Skin of body (tissue), 2 donors: ENCODE measurements around the gene RAMP1. TPM values are rescaled to one million over a fixed set of nuclear protein-coding genes. Genes with fewer than 3 reads are reported as not detected.

Experiments used
- DNase-seq: peaks from one replicate; lab custom pipeline; 2025; lab: John Stamatoyannopoulos, UW
- total RNA-seq: library from RNA; depleted of rRNA; stranded (reverse); fragments of >200 nt; gene quantifications from one replicate; pipeline ENCODE4 v1.2.3, GENCODE V29; 2014

Gene RAMP1
- total RNA-seq, 1 donor from 2014 or later: 12.5 TPM

DNA sequence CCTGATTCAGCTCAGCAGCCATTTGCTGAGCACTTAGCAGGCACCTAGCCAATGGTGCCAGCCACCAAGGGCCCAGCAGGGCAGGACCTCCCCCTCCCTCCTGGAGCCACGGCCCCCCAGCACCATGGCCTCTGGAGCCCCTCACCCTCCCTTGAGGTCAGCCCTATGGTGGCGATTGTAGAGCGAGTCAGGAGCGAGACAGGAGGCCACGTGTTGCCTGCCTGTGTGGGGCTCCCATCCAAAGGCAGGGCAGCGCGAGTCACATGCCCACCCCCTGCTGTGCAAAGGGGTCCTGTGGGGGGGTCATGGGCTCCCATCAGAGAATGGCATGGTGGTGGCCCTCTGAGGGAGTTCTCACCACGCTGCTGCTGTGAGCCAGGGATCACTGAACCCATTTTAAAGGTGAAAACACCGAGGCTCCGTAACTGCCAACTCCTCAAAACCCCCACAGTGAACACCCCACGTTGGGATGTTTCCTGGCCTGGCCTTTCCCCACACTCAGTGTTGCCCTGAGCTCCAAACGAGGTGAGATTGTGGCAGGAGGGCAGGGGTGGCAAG lies 35.6 kb downstream of the RAMP1 start:
- no peak for DNase-seq

DNA sequence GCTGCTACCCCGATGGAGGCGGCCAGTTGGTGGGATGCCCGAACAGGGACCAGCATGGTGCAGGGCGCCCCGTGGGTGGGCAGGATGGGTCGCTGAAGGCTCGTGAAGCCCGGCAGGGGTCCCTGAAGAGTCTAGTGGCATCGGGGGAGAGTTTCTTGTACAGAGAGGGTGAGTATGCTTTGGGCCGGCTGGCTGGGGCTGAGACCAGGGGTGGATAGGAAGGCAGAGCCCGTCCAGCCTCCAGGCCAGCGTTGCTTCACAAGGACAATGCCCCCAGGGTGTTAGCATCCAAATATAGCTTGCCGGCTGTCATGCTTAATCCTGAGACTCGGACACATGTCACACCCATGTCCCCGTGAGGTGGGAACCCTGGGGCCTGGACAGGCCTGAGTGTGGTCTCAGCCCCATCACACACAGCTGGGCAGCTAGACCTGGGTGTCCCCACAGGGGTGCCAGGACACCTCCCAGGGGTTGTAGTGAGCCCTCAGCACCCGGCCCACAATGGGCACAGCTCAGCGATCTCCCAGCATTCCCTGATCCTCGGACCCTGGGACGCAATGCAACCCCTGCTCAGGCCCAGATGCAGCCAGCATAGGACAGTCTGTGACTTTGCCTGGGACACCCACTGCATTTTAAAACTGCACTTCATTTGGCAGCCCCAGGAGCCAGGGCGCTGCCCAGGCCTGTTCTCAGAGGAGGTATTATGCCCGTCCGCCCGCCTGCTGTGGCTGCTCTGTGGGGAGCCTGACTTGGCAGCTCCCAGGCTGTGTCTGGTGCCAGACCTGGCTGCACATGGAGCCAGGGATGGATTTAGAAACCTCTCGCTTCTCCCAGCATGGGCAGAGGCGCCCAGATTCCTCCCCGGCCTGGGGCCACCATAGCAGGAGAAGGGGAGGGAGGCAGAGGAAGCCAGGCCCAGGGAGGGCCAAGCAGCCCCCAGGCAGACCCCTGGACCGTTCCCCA lies 36.4 kb downstream of the RAMP1 start:
- no peak for DNase-seq

DNA sequence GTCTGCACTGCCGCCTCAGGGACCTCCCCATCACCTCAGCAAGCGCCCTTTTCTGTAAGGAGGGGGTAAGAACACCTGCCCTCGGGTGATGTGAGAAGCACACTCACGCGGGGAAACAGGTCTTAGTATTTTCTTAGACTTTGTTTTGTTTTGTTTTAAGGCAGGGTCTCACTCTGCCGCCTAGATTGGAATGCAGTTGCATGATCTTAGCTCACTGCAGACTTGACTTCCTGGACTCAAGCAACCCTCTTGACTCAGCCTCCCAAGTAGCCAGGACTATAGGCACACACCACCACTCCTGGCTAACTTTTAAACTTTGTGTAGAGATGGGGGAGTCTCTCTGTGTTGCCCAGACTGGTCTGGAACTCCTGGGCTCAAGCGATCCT lies 37.1 kb downstream of the RAMP1 start:
- DNase-seq: no peak

DNA sequence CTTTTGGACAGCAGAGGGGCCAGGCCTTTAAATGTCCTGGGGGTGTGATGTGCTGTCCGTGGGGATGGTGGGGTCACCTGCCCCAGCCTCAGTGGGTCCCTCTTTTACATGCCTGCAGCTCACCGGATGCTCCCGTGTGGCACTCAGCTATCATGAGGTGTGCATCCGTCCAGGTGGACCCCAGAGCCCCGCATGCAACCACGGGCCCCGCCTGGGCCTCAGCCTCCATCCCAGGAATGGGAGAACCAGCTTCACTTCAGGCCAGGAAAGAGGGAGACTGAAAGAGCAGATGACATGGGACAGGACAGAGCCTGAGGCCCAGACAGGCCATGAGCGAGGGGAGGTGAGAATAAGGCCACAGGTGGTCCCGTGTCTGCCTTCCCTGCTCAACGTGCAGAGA lies 37.5 kb downstream of the RAMP1 start:
- no peak for DNase-seq

DNA sequence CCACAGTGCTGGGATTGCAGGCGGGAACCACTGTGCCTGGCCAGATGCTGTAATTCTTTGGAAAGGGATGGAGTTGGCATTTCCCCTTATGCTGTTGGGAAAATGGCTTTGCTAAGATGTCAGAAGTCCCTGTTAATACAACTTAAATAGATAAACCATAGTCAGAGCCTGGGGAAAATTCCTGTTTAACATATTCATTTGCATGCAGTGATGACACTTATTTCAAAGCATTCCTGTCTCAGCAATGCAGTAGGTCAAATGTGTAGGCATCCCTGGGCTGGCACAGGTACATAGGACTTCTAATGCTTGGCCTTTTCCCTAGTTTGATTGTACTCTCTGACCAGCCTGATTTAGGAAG lies 38.6 kb downstream of the RAMP1 start:
- DNase-seq: no peak

DNA sequence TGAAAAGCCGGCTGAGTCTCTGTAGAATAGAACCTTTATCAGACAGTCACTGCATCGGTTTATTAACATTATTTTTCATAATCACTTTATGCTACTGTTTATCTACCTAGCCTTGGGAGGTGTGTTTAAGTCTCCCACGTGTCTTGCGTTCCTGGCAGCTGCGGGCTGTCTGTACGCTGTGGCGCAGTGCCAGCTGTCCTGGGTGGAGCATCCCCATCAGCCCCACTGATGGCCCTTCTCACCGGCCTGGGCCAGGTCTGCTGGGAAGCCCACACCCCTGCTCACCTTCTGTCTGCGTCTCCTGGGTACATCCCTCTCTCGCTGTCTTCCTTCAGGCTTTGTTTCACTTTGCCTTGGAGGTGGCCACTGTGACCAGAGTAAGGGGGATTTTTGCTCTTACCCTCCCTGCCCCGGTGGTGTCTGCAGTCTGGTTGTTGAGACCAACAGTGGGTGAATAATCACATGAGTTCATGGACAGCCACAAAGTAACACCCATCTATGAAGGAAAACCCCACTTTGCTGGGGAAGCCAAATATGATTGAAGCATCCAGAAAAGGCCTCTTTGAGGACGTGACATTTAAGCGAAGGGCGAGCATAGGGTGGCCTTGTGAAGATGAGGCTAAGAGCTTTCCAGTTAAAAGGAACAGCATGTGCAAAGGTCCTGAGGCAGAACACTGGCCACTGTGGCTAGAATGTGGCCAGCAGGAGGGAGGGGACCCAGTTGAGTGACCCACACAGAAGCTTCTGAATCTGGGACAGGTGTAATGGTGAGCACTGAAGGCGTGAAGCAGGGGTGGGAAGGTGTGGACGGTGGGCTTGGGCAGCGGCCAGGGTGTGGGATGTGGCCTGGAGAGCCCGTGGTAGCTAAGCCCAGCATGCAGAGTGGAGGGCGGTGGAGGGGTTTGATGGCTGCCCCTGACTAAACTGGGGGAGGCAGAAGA lies 41.7 kb downstream of the RAMP1 start:
- no peak for DNase-seq

DNA sequence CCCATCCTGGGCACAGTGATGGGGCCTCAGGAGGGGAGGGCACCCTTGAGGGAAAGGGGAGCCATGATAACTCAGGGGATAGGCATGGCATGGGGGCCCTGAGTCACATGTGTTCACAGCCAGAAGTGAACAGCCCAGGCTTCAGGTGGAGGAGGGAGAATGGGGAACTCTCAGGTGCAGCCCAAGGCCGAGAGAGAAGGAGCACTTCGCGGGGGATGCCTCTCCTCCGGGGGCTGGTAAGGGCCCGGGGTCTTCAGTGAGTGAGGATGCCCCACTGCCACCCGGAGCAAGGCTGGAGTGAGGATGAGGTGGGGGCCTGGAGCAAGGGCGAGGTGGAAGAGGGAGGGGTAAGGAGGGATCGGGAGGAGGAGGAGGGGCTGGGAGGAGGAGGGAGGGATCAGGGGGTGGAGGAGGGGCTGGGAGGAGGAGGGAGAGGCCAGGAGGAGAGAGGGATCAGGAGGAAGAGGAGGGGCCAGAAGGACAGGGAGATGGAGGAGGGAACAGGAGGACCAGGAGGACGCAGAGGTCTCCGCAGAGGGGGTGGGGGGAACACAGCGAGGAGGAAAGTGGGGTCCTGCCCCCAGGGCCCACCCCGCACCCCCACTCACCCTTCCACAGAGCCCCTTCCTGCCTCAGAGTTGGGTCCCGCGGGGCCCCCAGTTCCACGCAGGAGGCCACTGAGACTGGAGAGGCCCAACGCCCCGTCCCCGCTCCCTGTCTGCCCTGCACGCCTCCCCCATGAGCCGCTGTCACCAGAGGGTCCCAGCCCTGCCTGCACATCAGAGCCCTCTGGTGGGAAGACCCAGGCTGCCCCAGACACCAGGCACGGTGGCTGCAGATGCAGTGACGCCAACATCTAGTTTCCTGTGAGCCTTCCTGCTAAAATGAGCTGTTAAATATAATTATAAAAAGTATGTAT lies 42.8 kb downstream of the RAMP1 start:
- DNase-seq: no peak

DNA sequence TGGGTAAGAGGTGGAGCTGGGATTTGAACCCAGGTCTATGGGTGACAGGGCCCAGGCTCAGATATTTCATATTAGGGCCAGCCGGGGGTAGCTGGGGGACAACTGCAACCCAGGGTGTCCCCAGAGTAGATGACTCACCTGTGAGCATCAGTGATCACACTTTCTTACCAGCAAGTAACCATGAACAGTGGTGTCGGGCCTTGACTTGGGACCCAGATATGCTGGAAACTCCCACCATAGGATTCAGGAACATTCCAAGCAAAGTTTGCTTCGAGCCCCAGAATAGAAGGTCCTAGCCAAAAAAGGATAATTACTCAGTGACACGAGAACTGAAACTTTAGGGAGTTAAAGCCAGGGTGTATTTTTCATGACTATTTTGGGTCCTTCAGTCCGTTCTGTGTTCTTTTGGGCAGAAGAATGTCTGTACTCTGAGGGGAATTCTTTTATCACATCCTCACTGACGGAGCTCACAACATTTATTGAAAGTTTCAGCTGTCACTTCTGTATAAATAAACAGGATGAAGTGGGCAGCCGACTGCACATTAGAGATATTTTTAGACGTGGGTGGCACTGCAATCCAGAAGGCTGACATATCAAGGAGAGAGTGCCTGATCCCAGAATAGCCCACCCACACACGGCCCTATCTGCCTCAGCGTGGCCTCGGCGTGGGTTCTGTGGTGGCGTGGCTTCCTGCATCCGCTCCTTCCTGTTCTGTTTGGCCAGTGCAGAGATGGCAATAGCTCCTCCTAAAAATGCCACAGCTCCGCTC lies 45.6 kb downstream of the RAMP1 start:
- no peak for DNase-seq

DNA sequence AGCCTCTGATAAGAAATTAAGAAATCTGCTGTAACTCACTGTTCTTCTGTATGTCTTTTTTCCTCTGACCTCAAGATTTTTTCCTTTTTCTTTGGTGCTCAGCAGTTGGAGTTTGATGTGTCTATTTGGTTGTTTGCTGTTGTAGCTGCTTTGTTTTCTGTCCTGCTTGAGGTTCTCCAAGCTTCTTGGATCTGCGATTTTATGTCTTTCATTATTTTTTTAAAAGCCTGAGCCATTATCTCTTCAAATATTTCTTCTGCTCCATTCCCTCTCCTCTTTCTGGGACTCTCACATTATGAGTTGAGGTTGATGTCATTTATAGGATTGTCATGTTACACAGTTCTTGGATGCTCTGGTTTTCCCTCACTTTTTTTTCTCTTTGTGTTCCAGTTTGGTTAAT lies 47.7 kb downstream of the RAMP1 start:
- DNase-seq: no peak

DNA sequence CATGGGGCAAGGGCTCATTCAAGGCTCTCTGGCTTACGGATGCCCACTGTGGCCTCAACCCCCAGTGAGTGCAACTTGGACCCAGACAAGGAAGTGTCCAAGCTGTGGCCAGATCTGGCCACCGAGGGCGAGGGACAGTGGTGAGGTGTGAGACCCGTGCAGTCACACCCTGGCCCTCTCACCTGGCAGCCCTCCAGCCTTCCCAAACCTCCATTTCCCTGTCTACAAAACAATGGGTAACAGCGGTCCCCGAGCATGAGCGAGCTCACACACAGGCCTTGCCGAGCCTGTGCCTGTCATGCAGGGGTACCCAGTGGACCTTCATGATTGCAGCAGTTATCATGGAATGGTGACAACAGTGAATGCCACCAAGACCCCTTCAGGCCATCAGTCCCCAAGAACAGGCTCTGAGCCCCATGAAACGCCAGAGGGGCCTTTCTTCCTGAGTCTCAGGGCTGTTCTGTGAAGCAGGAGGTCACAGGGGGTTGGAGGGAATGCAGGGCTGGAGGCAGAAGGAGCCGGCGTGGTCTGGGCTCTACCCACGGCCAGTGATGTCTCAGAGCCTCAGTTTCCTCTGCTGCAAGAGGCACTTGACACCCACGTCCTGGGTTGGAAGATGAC lies 49.8 kb downstream of the RAMP1 start:
- no peak for DNase-seq

DNA sequence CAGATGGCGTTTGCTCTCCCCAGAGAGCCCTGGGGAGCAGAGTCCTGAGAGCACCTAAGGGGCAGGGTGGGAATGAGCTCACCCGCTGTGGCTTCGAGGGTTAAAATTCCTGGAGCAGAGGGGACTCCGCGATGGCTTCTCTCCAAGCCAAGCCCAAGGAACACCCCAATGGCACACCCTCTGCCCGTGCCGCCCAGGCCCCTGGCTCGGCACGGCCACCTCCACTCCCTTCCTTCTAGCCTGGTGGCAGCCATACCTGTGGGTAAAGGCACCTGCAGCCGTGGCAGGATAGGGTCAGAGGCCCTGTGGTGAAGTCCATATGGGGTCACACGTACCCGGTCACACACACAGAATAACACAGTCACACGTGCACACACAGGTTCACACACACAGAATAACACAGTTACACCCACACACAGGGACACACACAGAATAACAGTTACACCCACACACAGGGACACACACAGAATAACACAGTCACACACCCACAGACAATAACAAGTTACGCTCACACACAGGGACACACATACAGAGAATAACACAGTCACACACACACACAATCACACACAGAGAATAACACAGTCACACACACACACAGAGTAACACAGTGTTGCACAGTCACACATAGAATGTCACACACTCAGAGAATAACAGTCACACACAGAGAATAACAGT lies 50.5 kb downstream of the RAMP1 start:
- no peak for DNase-seq

DNA sequence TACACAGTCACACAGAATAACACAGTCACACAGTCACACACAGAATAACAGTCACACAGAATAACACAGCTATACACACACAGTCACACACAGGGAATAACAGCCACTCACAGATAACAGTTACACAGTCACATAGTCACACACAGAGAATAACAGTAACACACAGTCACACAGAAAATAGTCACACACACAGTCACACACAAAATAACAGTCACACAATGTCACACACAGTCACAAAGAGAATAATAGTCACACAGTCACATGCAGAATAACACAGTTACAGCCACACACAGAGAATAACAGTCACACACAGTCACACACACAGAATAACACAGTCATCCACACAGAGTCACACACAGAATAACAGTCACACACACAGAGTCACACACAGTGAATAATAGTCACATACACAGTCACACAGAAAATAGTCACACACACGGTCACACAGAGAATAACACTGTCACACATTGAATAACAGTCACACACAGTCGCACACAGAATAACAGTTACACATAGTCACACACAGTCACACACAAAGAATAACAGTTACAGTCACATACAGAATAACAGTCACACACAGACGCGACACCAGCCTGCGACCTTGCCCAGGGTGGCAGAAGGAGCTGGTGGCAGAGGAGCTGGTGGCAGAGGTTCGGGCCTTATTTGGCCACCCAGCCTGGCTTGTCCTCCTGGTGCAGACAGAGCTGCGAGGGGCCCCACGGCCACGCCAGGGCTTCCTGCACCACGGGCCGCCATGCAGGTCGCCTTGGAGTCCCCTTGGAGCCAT lies 51.3 kb downstream of the RAMP1 start:
- no peak for DNase-seq

DNA sequence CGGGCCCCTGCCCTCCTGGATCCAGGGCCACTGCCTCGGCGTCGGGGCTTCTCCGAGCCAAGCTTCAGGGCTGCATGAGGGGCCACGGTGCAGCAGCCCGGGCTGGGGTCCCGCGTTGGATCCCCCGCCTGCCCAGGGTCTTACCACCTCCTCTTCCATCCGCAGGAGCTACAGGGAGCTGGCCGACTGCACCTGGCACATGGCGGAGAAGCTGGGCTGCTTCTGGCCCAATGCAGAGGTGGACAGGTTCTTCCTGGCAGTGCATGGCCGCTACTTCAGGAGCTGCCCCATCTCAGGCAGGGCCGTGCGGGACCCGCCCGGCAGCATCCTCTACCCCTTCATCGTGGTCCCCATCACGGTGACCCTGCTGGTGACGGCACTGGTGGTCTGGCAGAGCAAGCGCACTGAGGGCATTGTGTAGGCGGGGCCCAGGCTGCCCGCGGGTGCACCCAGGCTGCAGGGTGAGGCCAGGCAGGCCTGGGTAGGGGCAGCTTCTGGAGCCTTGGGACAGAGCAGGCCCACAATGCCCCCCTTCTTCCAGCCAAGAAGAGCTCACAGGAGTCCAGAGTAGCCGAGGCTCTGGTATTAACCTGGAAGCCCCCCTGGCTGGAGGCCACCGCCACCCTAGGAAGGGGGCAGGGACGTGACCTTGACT lies 52.1 kb downstream of the RAMP1 start:
- no peak for DNase-seq

DNA sequence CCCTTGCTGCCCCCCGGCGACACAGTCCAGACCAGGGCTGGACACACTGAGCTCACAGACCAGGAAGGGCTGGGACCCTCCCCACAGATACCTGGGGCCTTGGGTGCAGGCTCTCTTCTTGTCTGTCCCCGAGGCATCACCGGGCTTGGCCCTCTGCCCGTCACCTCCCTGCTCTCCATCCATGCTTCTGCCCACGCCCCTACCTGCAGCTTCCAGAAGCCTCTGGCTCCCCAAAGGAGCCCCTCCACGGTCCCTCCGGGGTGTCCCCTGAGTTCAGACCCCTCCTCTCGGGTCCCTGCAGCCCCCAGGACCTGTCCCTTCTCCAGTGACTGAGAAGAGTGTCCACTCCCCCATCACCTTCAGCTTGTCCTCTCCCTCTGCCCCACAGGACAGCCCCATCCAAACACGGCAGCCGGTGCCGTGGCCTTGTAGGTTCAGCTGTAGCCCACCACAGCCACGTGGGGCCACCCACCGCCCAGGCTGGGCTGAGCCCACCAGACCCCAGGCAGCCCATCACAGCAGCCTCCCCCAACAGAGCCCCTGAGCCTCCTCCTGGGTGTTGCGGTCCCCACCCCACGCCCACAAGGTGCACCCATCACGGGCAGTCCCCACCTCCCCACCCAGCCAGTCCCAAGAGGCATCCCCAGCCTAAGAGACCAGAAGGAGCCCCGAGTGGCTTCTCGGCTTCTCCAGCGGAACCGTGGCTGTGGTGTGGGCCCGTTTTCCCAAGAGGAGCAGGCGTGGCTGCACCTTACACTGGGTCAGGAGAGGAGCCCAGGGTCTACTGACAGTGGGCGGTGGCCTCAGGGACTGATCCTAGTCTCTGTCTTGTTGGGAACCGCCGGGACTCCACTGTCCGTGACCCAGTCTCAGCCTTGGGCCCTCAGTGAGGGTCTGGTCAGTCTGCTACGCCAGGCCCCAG lies 53.1 kb downstream of the RAMP1 start:
- DNase-seq: no peak

DNA sequence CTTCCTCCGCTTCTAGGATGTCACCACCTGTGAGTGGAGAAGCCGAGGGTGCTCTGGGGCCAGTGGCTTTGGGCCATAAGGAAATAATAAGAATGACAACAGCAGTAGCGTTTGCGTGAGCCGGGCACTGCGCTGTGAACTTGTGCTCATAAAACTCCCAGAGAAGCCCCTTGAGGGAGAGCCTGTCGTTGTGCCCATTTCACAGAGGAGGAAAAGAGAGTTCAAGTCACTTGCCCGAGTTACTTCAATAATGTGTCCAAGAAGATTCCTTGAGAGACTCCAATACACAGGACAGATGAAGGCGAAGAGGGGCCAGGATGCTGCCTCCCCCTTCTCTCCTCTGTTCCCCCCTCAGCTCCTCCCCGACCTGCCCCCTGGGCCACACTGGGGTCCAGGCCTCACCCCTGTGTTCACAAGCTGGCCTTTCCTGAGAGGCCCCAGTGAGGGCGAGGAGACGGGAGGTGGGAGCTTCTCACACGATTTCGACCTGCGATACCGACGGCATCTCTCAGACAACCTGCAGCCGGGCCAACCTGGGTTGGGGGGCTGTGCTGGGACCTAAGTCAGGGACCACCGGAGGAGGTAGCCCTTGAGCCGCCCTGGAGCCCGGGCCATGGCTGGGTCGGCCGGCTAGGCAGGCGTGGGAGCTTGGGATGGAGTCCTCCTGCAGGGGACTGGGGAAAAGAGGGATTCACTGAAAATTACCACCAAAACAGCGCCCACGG lies 53.9 kb downstream of the RAMP1 start:
- DNase-seq: no peak

DNA sequence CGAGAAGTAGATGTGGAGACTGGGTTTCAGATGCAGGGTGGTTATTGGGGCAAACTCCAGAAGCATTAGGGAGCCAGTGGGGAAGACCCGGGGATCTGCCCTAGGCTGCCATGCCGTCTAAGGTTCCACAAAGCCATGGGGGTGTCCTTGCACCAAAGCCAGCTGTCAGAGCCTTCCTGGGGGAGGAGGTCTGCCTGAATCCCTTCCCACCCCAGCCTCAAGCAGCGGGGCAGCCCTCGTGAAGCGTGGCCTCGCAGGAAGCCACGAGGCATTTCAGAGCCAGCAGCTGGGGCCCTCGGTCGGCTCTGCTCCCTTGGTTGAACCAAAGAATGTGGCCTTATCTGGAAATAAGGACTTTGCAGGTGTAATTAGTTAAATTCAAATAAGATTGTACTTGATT lies 56.2 kb downstream of the RAMP1 start:
- no peak for DNase-seq
